OCI-M1 (cell line): ENCODE data around the gene MEOX1.

ENCODE experiments used
- DNase-seq: peaks from one replicate; lab custom pipeline; 2025; lab: John Stamatoyannopoulos, UW

Gene MEOX1

DNA sequence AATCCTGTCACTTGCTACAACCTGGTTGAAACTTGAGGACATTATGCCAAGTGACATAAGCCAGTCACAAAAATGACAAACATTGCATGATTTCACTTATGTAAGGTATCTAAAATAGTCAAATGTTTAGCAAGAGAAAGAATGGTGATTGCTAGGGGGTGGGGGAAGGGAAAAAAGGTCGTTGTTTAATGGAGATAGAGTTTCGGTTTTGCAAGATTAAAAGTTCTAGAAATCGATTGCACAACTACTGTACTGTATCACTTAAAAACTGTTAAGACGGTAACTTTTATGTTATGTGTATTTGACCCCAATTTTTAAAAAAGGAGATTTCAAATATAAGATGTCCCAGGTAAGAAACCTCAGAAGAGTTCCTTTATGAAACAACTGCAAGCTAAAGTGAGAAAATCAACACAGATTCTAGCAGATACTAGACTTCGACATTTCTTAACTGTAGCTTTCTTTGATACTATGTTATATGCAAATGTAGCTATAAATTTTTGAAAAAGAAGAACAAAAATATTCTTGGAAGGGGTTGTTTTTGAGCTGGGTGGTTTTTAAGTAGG, 5.9 kb downstream of the MEOX1 start:
- DNase-seq: peak; percentile 71

DNA sequence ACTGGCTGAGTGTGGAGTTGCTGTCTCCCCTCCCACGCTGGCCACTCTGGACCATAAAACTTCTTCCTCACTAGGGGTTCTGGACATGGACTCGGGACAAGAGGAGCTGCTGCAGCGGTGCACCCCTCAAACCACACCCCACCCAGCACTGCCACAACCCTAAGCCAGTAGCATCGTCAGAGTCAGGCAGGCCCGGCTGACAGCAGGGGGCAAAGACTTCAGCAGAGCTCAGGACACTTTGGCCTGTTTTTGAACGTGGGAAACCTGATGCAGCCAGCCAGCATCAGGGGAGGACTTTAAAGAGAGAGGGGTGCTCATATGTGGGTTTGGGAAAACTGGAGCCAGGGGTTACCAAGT, 9.6 kb downstream of the MEOX1 start:
- no peak for DNase-seq

DNA sequence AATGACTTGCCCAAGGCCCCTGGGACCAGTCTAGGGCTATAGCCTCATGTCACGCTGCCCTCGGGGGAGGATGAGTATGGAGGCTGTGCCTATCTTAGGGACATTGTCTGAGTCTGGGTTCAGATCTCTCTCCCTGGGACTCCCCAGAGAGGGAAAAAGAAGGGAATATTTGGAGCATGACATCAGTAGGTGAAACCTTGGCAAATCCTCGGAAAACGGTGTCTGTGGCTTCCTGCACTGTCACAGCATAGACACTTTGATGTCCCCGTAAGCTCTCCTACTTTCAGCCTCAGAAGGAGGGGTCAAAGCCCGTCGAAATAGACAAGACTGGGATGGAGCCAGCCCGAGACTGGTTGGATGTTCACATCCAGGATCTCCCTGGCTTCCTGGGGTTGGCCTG, 11.3 kb downstream of the MEOX1 start:
- DNase-seq: no peak

DNA sequence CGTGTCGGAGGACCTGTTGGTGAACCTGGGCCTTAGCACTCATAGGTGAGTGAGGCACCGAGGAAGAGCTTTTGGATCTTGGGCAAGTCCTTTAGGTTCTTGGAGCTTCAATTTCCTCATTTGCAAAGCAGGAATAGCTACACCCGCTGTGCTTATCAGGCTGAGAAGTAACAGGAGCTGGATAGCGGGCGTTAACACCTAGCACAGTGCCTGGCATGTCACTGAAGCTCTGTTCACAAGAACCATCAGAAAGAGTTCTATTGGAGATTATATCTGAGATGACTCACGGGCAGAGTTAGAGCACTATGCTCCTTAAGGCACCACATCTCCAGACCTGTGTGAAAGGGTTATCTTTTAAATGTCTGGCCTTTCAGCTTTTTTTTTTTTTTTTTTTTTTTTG, 12.8 kb downstream of the MEOX1 start:
- DNase-seq: peak; percentile 31

DNA sequence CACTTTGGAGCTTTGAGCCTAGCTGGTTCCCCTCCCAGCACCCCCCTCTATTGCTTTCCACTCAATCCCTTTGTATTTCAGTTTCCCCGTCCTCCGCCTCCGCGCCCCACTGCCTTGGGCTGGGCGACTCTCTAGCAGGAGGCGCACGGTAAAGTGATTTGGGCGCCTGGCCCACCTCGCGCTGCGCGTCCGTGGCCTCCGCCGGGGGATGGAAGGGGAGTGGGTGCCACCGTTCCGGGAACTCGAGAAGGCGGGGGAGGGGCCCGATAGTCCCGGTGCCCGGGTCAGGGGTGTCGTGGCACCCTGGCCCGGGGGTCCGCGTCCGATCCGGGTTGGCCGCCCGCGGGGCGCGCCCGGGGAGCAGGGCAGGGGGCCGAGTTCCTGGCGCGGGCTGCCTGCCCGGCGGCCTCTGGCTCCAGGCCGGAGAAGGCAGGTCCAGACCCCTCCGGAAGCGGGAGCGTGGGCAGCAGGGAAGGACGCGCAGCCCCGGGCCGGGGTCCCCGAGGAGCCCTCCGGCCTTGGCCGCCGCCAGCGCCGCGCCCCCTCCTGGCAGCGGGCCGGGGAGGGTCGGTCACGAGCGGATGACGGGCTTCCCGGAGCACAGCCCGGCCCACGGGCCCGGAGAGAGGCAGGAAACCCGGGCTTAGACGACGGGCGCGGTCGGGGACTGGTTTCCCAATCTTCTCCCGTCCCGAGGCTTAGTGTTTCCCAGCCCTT, 15.8 kb downstream of the MEOX1 start:
- no peak for DNase-seq

- no peak for DNase-seq
Measured at GRCh38 chr17:43645450-43645764, 16.3 kb downstream of the MEOX1 start.

- no peak for DNase-seq
Measured at GRCh38 chr17:43644081-43644480, 17.6 kb downstream of the MEOX1 start.

GRCh38 chr17:43641416-43641815, 20.3 kb downstream of the MEOX1 start:
- no peak for DNase-seq

- no peak for DNase-seq
Measured at GRCh38 chr17:43640491-43641252, 21.1 kb downstream of the MEOX1 start.

DNA sequence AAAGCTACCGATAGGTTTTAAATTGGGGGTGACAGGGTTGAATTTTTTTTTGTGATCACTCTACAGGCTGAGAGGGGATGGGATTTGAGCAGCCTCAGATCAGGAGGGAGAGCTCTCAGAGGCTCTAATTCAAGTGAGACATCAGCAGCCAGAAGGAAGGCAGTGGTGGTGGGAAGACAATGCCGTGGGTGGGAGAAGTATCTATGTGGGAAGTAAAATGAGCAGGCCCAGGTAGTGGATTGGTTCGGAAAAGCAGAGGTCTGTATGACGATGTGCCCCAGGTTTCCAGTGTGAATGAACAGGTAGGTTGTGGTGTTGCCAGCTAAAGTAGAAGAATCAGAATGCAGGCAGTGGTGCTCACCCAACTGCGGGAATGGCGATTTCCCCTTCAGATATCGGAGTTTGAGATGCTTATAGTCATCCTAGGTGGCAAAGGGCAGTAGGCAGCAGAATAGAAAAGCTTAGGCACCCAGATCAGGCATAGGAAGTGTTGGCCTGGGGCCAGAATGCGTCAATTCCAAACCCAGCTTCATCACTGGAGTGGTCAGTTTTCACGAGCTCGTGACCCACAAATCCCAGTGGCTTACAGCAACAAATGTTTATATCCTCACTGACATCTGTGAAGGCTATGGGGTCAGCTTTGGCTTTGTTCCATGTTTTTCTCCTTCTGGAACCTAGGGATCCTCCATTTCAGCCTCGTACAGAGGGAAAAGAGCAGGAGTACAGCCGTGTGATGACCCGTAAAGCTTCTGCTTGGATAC, 24.0 kb downstream of the MEOX1 start:
- no peak for DNase-seq

DNA sequence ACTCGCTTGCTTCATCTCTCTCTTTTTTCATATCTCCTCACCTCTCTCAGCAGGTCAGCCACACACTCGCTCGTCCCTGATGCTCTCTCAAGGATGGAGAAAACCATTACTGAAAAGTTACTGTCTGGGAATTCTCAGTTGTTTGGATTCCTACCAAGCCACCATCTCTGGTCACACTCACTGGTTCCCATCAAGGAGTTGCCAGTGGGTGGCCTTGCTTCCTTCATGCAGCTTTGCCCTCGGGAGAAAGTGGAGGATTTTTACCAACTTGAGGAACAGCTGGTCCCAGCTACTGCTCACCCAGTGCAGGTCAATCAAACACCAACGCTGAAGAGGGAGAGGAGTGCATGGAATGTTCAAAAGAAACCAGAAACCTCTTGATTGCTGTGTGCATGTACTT, 25.3 kb downstream of the MEOX1 start:
- DNase-seq: no peak

DNA sequence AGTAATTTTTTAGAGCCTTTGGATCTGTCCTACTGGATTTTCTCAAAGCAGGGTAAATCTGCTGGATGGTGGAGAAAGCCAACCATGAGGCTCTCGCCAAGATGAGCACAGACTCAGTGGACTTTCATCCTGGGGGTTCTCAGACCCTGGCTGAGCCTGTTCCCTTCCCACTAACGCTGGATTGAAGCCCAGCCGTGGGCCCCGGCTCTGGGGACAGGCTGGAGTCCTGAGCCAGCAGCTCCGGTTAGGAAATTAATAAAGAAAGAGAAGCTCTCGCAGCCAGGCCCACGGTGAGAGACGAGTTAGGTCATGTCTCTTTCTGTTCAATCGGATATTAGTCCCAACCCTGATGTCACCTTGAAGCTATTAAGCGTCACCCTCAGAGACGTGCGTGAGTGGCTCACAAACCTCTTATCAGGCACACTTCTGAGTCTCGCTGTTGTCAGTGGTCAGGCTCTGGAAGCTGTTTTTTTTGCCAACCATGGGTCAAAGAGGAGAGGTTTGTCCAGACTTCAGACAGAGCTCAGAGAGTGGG, 27.1 kb downstream of the MEOX1 start:
- peak; percentile 19 for DNase-seq

- no peak for DNase-seq
Measured at GRCh38 chr17:43632221-43632620, 29.5 kb downstream of the MEOX1 start.

DNA sequence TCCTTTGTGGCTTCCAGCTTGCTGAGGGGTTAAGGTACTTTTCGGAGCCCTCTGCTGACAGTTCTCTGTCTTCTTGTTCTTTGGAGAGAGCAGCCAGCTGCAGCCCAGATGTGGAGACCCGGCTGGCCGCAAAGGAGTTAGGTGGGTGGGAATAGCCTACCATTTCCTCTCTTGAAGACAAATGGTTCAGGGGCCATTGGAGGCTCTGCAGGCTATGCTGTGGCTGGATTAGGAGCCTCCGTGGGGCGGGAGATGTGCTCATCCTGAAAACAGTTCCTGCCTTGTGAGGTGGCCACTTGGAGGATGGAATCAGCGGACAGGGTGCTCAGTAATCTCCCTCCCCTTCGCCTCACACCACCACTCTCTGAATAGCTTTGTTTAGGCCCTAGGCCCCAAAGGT, 30.3 kb downstream of the MEOX1 start:
- no peak for DNase-seq

GRCh38 chr17:43628089-43628650, 33.6 kb downstream of the MEOX1 start:
- DNase-seq: no peak

DNA sequence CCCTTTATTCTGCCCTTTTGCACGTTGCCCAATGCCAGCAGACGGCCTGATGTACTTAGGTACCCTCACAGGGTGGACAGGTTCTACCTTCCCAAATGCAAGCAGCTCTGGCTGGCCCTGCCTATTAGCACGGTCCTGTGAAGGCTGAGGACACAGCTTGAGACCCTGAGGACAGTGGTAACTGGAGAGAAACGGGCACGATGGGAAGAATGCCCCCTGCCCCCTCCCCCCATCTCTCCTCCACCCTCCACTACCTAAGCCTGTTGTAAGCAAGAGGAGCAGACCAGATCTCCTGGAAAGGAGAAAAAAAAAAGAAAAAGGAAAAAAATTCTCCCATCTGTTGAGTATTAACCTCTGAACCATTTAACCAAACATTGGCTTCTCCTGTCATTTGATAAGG, 34.1 kb downstream of the MEOX1 start:
- no peak for DNase-seq

- DNase-seq: no peak
Measured at GRCh38 chr17:43626023-43626422, 35.7 kb downstream of the MEOX1 start.

DNA sequence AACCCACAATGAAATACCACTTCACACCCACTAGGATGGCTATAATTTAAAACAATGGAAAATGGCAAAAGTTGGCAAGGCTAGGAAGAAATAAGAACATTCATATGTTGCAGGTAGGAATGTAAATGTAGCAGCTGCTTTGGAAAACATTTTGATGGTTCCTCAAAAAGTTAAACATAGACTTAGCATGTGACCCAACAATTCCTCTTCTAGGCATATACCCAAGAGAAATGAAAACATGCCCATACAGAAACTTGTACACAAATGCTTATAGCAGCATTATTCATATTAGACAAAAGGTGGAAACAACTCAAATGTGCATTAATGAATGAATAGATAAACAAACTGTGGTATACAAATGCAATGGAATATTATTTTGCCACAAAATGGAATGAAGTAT, 36.1 kb downstream of the MEOX1 start:
- no peak for DNase-seq

- no peak for DNase-seq
Measured at GRCh38 chr17:43620581-43620980, 41.1 kb downstream of the MEOX1 start.

DNA sequence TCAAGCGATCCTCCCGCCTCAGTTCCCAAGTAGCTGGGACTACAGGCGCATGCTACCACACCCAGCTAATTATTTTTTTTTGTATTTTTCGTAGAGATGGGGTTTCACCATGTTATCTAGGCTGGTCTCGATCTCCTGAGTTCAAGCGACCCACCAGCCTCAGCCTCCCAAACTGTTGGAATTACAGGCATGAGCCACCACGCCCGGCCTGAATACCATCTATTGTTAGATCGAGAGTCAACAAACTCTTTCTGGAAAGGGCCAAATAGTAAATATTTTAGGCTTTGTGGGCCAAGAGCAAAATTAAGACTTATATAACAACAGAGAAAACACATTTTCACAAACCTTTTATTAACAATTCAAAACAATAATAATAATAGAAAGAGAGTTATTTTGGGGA, 41.6 kb downstream of the MEOX1 start:
- DNase-seq: no peak

GRCh38 chr17:43619705-43620104, 42.0 kb downstream of the MEOX1 start:
- no peak for DNase-seq

DNA sequence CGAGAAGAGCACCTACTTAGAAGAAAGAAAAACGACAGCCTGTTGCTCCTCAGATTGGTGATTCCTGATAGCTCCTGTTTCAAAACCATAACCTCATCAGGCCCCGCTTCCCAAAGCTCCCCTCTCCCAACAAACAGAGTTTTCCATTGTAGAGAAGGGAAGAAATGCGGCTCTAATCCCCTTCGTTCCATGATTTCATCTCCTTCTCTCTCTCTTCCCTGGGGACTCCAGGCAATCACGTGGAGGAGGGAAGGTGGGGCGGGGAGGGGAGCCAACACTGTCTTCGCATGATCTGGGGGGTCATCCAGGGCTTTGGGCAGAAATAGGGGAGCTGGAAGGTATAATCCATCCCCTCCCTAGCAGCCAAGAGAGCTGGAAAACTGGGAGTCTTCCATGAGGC, 43.4 kb downstream of the MEOX1 start:
- DNase-seq: no peak
